Skin epidermis (tissue), 12 donors: ENCODE data around the gene EPAS1.

Experiments used
- H3K27ac ChIP-seq, 21 experiments: fragments of 200-600 bp; sonication (generic) in 11 of 21; one replicate each; pipeline ENCODE4 v1.5.0; 2020; ENCODE audit warnings: mild to moderate bottlenecking in 3 of 21, inconsistent platforms in 2 of 21, moderate library complexity in 2 of 21
- H3K4me3 ChIP-seq, 7 experiments: fragments of 200-600 bp; sonication (generic) in 2 of 7; one replicate each; pipeline ENCODE4 v1.5.0; 2020; ENCODE audit warnings: inconsistent platforms in 2 of 7, mild to moderate bottlenecking in 2 of 7, moderate library complexity in 1 of 7

The EPAS1 gene

DNA sequence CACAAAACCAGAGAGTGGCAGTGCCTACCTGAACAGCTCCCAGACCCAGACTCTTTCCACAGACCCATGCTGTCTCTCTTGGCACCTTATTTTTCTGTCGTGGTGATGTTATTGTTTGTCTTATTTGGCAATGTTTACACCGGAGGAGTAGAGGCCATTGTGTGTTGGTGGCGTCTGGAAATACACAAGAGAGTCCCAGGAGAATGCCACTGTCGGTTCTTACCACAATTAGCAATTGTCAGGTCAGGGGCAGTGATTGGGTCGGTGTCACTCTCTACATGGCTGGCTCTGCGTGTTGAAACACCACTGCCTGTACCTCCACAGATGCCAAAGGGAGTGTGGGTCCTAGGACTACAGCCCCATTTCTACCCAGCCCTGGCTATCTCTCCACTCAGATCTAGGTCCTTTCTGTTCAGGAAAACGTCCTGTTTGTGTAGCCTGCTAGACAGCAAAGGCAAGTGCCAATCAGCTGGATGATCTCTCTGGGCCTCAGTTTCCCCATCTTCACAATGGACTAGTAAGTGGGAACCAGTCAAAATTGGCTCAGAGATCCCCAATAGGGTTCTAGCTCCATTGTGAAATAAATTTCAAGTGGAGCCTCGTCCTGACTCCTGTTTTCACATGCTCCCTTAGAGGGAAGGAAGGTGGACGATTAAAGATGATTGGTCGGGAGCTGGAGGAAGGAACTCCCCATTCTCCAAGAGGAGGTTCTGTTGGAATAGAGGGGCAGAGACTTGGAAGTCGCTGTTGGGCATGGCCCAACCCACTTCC lies 17.0 kb downstream of the EPAS1 start:
- H3K4me3 ChIP-seq, result no peak overlapping the region
- H3K27ac ChIP-seq, result peak overlapping the region in 11 of 21 experiments; percentile 12 to 76 (median 64)

- peak overlapping the region in 17 of 21 experiments; percentile 10 to 76 (median 56) for H3K27ac ChIP-seq
- no peak overlapping the region for H3K4me3 ChIP-seq
Measured at GRCh38 chr2:46315103-46315890, 18.1 kb downstream of the EPAS1 start.

DNA sequence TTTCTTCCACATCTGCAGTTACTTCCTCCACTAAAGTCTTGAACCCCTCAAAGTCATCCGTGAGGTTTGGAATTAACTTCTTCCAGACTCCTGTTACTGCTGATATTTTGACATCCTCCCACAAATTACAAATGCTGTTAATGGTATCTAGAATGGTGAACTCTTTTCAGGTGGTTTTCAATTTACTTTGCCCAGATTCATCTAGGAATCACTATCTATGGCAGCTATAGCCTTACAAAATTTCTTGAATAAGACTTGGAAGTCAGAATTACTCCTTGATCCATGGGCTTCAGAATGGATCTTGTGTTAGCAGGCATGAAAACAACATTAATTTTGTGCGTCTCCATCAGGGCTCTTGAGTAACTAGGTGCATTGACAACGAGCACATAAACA lies 19.9 kb downstream of the EPAS1 start:
- Histone ChIP-seq H3K4me3 (no peak overlapping the region), H3K27ac (peak overlapping the region in 2 of 21 experiments; percentile 8 to 76)

DNA sequence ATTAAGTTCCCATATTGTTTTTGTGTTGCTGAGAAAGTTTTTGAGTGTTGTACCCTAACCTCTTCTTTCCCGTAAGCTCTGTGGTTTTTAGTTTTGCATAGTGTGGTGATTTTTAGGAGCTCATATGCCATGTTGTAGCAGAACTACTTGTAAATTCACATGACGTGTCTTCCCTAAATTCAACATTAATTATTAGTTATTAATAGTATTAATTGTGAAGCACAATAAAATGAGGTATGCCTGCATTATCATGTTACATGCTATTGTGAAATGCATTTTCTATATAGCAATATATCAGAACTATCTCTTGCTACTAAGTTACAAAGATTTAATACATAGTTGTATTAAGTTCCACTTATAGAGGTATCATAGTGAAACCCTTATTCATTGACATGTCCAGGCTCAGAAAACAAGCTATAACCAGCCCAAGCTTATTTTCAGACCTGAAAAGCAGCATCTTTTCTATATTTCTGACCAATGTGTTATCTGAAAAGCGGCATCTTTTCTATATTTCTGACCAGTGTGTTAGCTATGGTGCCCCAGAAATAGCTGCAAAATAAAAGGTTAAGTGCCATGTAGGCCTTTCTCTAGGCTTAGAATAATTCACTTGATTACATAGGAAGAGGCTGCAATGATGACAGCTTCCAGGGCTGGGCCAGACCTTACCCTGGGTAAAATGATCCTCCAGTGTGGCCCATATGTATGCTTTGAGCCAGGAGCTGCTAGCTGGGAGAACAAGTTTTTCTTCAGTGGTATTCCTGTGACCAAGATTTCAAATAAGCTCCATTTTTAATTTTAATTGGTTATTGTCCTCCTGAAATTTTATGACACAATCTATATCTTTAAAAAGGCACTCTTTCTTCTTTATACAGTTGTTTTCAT lies 21.6 kb downstream of the EPAS1 start:
- peak overlapping the region in 7 of 21 experiments; percentile 1 to 67 (median 44) for H3K27ac ChIP-seq
- no peak overlapping the region for H3K4me3 ChIP-seq

DNA sequence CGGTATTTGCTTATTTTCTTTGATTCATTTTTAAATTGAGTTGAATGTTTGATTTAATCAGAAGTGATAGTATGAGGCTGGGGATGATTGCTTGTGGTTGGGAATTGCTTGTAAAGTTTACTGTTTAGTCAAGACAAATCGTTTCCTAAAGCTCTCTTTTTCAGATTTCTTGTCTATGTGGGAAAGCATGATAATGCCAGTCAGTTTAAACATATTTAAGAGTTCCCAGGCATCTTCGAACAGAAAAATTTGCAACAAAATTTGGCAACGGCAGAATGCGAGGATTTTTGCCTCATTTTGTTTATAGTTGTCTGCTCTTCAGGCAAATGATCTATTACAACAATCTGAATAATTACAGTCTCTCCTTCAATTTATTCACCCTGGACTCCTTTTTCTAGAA lies 22.5 kb downstream of the EPAS1 start:
- peak overlapping the region in 7 of 21 experiments; percentile 1 to 67 (median 44) for H3K27ac ChIP-seq
- no peak overlapping the region for H3K4me3 ChIP-seq

DNA sequence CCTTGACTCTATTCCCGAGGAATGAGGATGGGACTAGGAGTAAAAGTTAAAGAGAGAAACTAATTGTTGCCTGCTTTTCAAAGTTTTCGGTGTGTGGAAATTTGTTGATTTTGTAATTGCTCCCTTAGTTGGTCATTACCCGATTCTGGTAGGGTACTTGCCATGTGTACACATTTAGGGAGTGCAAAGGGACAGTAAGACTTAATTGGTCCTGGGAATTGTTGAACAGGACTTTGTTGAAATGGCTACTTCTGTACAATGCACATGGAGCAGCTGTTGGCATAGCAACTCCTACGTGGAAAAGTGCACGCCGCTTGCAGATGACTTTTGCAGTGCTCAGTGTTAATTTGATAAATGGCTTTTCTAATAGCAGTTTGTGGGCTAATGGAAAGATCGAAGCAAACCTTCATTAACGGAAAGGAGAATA lies 22.9 kb downstream of the EPAS1 start:
- Histone ChIP-seq H3K27ac (peak overlapping the region in 4 of 21 experiments; percentile 3 to 67 (median 33)), H3K4me3 (no peak overlapping the region)

DNA sequence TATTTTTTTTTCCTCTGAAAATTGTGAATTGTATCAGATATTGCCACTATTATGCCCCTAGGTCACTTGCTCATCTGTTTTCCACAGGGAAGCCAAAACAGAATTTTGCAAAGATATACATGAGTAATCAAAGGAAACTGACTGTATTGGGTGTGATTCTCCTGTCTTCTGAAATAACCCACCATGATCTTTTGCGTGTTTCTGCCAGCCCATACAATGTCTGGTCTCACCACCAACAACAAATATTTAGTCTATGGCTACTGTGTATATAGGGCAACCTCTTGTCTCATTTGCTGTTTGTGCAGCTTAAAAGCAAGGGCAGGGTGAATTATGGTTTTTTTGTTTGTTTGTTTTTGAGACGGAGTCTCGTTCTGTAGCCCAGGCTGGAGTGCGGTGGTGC lies 26.5 kb downstream of the EPAS1 start:
- no peak overlapping the region for H3K27ac ChIP-seq

DNA sequence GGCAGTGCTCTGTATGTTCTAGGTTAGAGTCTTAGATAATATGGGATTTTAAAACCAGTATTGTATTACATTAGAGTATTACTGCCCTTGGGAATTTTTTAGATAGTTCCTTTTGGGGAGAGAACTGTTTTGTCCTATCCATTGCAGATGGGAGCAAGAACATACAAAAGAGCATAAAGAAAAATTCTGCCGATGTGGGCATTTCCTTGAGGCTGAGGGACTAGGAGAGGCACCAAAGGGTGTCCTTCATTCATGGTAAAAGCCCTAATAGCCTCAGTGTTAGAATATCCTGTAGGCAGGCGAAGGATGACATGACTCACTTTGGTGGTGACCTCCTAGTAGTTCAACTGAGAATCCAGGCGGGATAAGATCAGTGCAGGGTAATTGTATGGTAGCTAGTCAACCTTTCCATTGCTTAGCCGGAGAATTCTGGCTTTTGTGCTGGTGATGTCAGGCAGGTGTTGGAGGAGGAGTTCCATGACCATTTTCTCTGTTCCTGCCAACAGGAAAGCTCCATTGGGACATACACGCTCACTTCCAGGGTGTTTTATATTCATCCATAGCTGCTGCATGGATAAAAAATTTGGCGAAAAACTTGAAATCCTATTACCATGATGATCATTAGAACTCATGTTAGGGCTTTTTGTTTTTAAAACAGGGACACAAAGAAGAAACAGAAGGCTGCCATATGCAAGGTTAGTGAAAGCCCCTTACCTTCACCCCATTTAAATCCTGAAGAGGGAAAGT lies 28.1 kb downstream of the EPAS1 start:
- no peak overlapping the region for H3K4me3 ChIP-seq
- peak overlapping the region in 6 of 21 experiments; percentile 6 to 54 (median 28) for H3K27ac ChIP-seq

More for the DNA sequence above, 26.5 kb downstream of the EPAS1 start:
- no peak overlapping the region for H3K4me3 ChIP-seq

DNA sequence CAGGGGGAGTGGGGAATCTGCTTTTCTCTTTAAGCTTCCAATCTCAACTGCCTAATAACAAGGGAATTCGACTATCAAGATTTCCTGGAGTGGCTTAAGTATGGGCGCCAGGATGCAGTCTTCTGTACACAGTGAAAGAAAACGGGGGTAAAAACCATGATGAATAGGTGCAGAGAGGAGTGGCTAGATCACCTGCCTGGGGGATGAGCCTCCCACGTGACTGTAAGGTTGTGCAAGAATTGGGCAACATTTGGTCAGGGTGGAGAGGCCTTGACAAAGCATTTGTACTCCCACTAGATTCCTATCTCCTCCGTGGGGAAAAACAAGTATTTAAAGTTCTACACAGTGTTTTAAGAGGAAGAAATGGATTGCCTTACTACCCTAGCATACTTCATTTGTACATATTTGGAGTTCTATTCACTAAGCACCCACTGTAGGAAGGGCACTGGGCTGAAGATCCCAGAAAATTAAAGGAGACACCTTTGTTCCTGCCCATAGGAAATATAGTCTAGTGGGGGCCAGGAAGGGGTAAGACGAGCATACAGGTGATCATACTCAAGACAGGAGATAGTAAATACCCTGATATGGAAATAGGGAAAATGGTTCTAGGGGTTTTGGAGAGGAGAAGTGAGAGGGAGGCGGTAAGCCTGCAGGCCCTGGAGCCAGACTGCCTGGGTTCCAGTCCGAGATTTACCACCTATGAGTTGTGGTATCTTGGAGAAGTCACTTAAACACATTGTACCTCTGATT lies 29.2 kb downstream of the EPAS1 start:
- peak overlapping the region in 10 of 21 experiments; percentile 11 to 69 (median 28) for H3K27ac ChIP-seq

DNA sequence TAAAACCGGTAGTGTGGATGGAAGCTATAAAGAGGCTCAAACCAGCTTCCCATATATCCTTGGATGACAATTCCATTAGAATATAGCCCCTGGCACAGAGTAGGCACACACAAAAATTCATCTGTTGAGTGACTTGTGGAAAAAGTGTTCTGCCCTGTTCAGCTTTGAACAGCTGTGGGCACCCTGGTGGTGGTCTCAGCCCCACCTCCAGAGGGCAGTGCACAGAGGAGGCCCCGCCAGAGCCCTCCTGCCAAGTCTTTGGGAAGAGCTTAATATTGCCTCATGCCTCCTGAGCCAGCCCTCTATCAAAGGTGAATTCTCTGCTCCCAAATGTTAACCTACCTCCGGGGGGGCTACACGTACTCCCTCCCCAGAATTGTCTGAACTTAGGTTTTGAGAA lies 30.4 kb downstream of the EPAS1 start:
- Histone ChIP-seq H3K27ac (peak overlapping the region in 2 of 21 experiments; percentile 20 to 35), H3K4me3 (no peak overlapping the region)

More for the DNA sequence above, 29.2 kb downstream of the EPAS1 start:
- H3K4me3 ChIP-seq, result no peak overlapping the region

GRCh38 chr2:46328291-46328690 lies 31.1 kb downstream of the EPAS1 start:
- H3K4me3 ChIP-seq, result no peak overlapping the region
- H3K27ac ChIP-seq, result peak overlapping the region in 3 of 21 experiments; percentile 3 to 35 (median 20)

GRCh38 chr2:46328829-46329228 lies 31.6 kb downstream of the EPAS1 start:
- peak overlapping the region in 4 of 21 experiments; percentile 26 to 86 (median 48) for H3K27ac ChIP-seq
- no peak overlapping the region for H3K4me3 ChIP-seq

DNA sequence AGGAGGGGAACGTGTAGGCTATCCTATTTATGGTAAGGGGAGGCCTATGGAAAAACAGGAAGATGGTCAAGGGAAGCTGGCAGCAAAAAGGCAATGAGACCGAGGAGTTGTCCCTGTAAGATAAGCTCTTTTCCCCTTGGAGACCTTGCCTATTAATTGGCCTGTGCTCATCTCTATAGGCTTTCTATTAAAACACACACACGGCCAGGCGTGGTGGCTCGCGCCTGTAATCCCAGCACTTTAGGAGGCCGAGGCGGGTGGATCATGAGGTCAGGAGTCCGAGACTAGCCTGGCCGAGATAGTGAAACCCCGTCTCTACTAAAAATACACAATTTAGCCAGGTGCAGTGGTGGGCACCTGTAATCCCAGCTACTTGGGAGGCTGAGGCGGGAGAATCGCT lies 32.1 kb downstream of the EPAS1 start:
- H3K27ac ChIP-seq, result peak overlapping the region in 5 of 21 experiments; percentile 13 to 86 (median 38)
- H3K4me3 ChIP-seq, result no peak overlapping the region

DNA sequence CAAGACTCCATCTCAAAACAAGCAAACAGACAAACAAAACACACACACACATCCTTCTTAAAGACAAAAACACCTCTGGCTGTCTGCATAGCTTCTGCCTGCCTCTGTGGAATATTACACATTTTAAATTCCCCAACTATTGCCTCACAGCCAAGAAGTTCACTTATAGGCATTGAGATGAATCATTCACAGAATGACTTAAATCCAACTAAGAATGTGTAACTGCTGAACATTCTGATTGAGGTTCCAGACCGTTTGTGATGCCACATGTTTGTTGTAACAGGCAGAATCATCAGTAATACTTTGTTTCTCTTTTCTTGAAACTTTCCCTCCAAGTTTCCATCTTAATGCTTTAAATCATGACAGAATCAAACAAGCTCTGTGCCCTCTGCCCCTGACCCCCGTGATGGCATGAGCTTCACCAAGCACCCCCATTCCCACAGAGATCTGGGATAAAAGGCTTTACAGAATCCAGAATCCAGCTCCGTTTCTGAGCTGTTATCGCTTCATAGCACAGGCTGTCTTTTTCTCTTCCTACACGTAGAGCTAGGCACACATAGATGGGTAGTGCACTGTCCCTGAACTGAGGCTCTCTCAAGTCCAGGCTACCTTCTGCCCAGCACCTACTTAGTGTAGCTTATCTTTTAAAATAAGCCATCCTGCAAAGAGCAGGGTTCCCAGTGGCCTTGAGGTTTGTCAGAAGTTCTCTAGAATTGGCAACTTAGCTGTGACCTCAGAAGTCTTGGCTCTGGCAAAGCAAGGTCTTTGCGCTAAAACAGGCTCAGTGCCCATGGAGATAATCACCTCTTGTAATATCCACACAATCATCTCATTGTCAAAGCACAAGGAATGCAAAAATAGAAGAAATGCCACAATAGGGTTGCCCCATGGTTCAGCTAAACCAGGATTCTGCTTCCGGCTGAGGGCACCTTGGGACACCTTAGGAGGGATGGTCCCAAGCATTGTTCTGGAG lies 32.9 kb downstream of the EPAS1 start:
- Histone ChIP-seq H3K27ac (peak overlapping the region in 8 of 21 experiments; percentile 13 to 87 (median 60)), H3K4me3 (no peak overlapping the region)

GRCh38 chr2:46331109-46331766 lies 34.0 kb downstream of the EPAS1 start:
- Histone ChIP-seq H3K27ac (peak overlapping the region in 10 of 21 experiments; percentile 1 to 87 (median 61)), H3K4me3 (no peak overlapping the region)

- Histone ChIP-seq H3K4me3 (no peak overlapping the region), H3K27ac (peak overlapping the region in 14 of 21 experiments; percentile 1 to 87 (median 74))
Measured at GRCh38 chr2:46332686-46333281, 35.6 kb downstream of the EPAS1 start.
